ENCODE measurements around the gene LAX1. TPM values are rescaled to one million over a fixed set of nuclear protein-coding genes. Genes with fewer than 3 reads are reported as not detected.

Gene LAX1
- total RNA-seq, 1 donor from 2014 or later, result not detected

DNA sequence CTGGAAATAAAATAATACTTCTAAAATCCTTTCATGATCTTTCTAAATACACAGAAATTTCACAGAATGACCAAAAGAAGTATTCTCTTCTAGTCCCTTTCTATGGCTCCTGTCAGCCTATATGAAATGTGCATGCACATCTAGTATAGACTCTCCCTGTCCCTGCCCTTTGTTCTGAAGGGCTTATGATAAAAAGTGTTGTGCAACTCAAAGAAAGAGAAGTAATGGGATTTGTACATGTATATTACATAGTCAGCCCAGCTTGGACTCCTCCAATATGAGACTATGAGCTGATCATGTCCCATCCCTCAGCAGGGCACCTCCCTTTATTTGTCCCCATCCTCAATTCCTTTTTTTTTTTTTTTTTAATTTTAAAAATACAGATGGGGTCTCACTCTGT is 42.1 kb upstream of the LAX1 start:
- Mint-ChIP-seq H3K4me3 (ENCODE audit: unreplicated experiment) (no peak overlapping the region), H3K4me1 (ENCODE audit: low read depth, unreplicated experiment) (no peaks in the 10 kb centered on the region), H3K9me3 (ENCODE audit: unreplicated experiment) (no peaks in the 10 kb centered on the region), H3K36me3 (ENCODE audit: low read depth, unreplicated experiment) (peaks cover 42% of the 10 kb centered on the region), H3K27me3 (ENCODE audit: low read depth, unreplicated experiment) (no peaks in the 10 kb centered on the region), H3K27ac (ENCODE audit: unreplicated experiment) (no peak overlapping the region)
- Histone ChIP-seq H3K27ac (ENCODE audit: low read depth, low read length) (no peak overlapping the region), H3K4me3 (ENCODE audit: insufficient read depth, low read depth, low read length) (no peak overlapping the region), H3K36me3 (ENCODE audit: insufficient read depth, low read length) (peaks cover 60% of the 10 kb centered on the region), H3K27me3 (ENCODE audit: insufficient read depth, low read length) (no peaks in the 10 kb centered on the region), H4K20me1 (ENCODE audit: insufficient read depth, low read length) (peaks cover 4% of the 10 kb centered on the region), H3K4me2 (ENCODE audit: low read length) (no peak overlapping the region), H3K9me3 (ENCODE audit: insufficient read depth, low read depth, low read length) (no peaks in the 10 kb centered on the region), H3K79me2 (ENCODE audit: insufficient read depth, low read length) (no peaks in the 10 kb centered on the region), H2AFZ (ENCODE audit: low read depth, low read length) (no peak overlapping the region), H3K4me1 (ENCODE audit: insufficient read depth, low read length) (no peaks in the 10 kb centered on the region), H3K9ac (ENCODE audit: low read length) (no peak overlapping the region)
- no peak for TF ChIP-seq EZH2 (IDR thresholded peaks at IDR 0.05; ENCODE audit: insufficient read depth, low read length)
- TF ChIP-seq, protein P1, sequence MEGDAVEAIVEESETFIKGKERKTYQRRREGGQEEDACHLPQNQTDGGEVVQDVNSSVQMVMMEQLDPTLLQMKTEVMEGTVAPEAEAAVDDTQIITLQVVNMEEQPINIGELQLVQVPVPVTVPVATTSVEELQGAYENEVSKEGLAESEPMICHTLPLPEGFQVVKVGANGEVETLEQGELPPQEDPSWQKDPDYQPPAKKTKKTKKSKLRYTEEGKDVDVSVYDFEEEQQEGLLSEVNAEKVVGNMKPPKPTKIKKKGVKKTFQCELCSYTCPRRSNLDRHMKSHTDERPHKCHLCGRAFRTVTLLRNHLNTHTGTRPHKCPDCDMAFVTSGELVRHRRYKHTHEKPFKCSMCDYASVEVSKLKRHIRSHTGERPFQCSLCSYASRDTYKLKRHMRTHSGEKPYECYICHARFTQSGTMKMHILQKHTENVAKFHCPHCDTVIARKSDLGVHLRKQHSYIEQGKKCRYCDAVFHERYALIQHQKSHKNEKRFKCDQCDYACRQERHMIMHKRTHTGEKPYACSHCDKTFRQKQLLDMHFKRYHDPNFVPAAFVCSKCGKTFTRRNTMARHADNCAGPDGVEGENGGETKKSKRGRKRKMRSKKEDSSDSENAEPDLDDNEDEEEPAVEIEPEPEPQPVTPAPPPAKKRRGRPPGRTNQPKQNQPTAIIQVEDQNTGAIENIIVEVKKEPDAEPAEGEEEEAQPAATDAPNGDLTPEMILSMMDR (IDR thresholded peaks at IDR 0.05; ENCODE audit: insufficient read depth, low read depth, low read length), result no peak
- FAIRE-seq (no peak), DNase-seq (ENCODE audit: low read depth) (no peak)

DNA sequence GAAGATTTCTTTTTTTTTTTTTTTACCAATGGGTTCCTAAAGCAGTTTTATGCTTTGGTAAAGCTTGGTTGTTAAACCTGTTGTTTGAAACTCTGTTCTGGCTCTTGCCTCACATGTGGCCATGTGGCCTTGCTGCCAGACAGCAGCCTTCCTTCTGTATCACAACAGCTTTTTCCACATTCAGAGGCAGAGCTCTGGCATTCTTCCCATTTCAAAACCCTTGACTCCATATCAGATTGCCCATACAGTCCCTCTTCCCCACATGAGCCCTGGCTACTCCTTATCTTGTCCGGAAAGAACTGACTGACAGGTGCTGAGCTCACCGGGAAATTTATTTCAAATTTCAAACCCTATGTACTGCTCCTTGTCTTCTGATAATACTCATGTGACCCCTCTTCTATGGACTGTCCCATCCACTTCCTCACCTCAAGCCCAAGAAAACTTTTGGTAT is 38.5 kb upstream of the LAX1 start:
- no peaks in the 10 kb centered on the region for H3K27me3 ChIP-seq (ENCODE audit: insufficient read depth, low read length)
- no peaks in the 10 kb centered on the region for H3K9me3 ChIP-seq (ENCODE audit: insufficient read depth, low read depth, low read length)
- H3K27ac ChIP-seq (ENCODE audit: low read depth, low read length), result no peak overlapping the region
- H4K20me1 ChIP-seq (ENCODE audit: insufficient read depth, low read length), result peaks cover 4% of the 10 kb centered on the region
- H2AFZ ChIP-seq (ENCODE audit: low read depth, low read length), result no peak overlapping the region
- peaks cover 55% of the 10 kb centered on the region for H3K36me3 ChIP-seq (ENCODE audit: insufficient read depth, low read length)
- Mint-ChIP-seq H3K4me3 (ENCODE audit: unreplicated experiment) (no peak overlapping the region), H3K27ac (ENCODE audit: unreplicated experiment) (no peak overlapping the region), H3K36me3 (ENCODE audit: low read depth, unreplicated experiment) (peaks cover 46% of the 10 kb centered on the region), H3K9me3 (ENCODE audit: unreplicated experiment) (no peaks in the 10 kb centered on the region), H3K4me1 (ENCODE audit: low read depth, unreplicated experiment) (no peaks in the 10 kb centered on the region), H3K27me3 (ENCODE audit: low read depth, unreplicated experiment) (no peaks in the 10 kb centered on the region)
- H3K4me2 ChIP-seq (ENCODE audit: low read length), result no peak overlapping the region
- no peak for DNase-seq (ENCODE audit: low read depth)
- no peak overlapping the region for H3K4me3 ChIP-seq (ENCODE audit: insufficient read depth, low read depth, low read length)
- TF ChIP-seq, protein P1 (IDR thresholded peaks at IDR 0.05; ENCODE audit: insufficient read depth, low read depth, low read length), result no peak
- TF ChIP-seq EZH2 (IDR thresholded peaks at IDR 0.05; ENCODE audit: insufficient read depth, low read length), result no peak
- no peaks in the 10 kb centered on the region for H3K4me1 ChIP-seq (ENCODE audit: insufficient read depth, low read length)
- no peak for FAIRE-seq
- no peak overlapping the region for H3K9ac ChIP-seq (ENCODE audit: low read length)
- H3K79me2 ChIP-seq (ENCODE audit: insufficient read depth, low read length), result no peaks in the 10 kb centered on the region

DNA sequence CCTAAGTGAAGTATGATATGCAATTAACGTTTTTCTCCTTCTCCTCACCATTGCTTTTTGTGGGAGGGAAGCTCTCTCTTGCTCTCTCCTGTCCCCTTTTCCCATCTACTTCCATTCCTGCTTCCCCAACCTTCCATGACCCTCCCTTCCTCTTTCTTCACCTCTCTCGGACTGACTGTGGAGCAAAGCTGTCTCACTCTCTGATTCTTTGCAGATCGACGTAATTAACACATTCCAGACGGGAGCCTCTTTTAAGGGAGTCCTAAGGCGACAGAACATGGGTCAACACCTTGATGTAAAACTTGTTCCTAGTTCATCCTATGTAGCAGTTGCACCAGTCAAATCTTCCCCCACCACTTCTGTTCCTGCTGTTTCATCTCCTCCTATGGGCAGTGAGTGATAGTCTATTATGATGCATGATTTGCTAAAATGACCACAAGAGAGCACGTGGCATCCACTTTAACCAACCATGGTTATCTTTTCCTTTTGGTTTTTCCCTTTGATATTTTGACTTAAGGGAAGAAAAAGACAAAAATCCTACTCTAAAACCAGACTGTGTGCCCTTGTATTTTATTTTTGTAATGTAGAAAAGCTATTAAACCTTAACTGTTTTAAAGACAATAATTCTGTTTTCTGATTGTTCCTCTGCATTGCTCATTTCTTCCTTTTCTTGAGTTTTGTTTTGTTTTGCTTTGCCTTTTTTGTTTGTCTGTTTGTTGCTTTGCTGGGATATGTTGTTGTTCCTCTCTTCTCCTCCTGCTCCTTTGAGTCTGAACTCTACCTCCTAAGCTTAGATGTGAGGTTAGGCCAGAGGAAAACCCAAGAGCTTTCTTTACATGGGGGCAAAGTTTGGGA is 31.7 kb upstream of the LAX1 start:
- DNase-seq (ENCODE audit: low read depth), result no peak
- Histone ChIP-seq H3K36me3 (ENCODE audit: insufficient read depth, low read length) (peaks cover 23% of the 10 kb centered on the region), H3K79me2 (ENCODE audit: insufficient read depth, low read length) (no peaks in the 10 kb centered on the region), H3K9me3 (ENCODE audit: insufficient read depth, low read depth, low read length) (no peaks in the 10 kb centered on the region), H2AFZ (ENCODE audit: low read depth, low read length) (no peak overlapping the region), H3K27me3 (ENCODE audit: insufficient read depth, low read length) (no peaks in the 10 kb centered on the region), H3K27ac (ENCODE audit: low read depth, low read length) (no peak overlapping the region), H3K4me2 (ENCODE audit: low read length) (no peak overlapping the region), H3K9ac (ENCODE audit: low read length) (no peak overlapping the region), H4K20me1 (ENCODE audit: insufficient read depth, low read length) (peaks cover 3% of the 10 kb centered on the region), H3K4me3 (ENCODE audit: insufficient read depth, low read depth, low read length) (no peak overlapping the region), H3K4me1 (ENCODE audit: insufficient read depth, low read length) (no peaks in the 10 kb centered on the region)
- no peaks in the 10 kb centered on the region for H3K4me1 Mint-ChIP-seq (ENCODE audit: low read depth, unreplicated experiment)
- H3K27me3 Mint-ChIP-seq (ENCODE audit: low read depth, unreplicated experiment), result no peaks in the 10 kb centered on the region
- H3K36me3 Mint-ChIP-seq (ENCODE audit: low read depth, unreplicated experiment), result peaks cover 42% of the 10 kb centered on the region
- no peak overlapping the region for H3K4me3 Mint-ChIP-seq (ENCODE audit: unreplicated experiment)
- no peak overlapping the region for H3K27ac Mint-ChIP-seq (ENCODE audit: unreplicated experiment)
- TF ChIP-seq, protein P1 (IDR thresholded peaks at IDR 0.05; ENCODE audit: insufficient read depth, low read depth, low read length), result no peak
- TF ChIP-seq EZH2 (IDR thresholded peaks at IDR 0.05; ENCODE audit: insufficient read depth, low read length), result no peak
- no peak for FAIRE-seq
- H3K9me3 Mint-ChIP-seq (ENCODE audit: unreplicated experiment), result no peaks in the 10 kb centered on the region
